Astrocyte (in vitro differentiated cells and primary cell): ENCODE measurements around the gene GDF11. TPM values are rescaled to one million over a fixed set of nuclear protein-coding genes. Genes with fewer than 3 reads are reported as not detected.
A peak's percentile ranks its signal among the peaks of the same experiment; 100 is the strongest.

Experiments used
- DNase-seq: peaks from one replicate; pipeline ENCODE4 v3.0.0-alpha.2; 2010; ENCODE audit warnings: low read depth
- FAIRE-seq: peaks from 2 replicates; lab custom pipeline; 2011; peaks lifted over from hg19 to GRCh38; lab: Jason Lieb, UNC
- H2AFZ ChIP-seq: 2 replicates; pipeline ENCODE4 v1.6.0; 2012; ENCODE audit warnings: low read depth, low read length, inconsistent platforms
- H3K27ac ChIP-seq: 2 replicates; pipeline ENCODE4 v1.5.1; 2011; ENCODE audit warnings: low read depth, low read length, inconsistent platforms
- H3K27me3 ChIP-seq: 2 replicates; pipeline ENCODE4 v1.6.0; 2011; ENCODE audit warnings: low read length, inconsistent platforms; ENCODE audit not compliant: insufficient read depth
- H3K36me3 ChIP-seq: 2 replicates; pipeline ENCODE4 v1.5.1; 2011; ENCODE audit warnings: low read length, inconsistent platforms; ENCODE audit not compliant: insufficient read depth
- H3K4me1 ChIP-seq: 2 replicates; pipeline ENCODE4 v1.5.1; 2011; ENCODE audit warnings: low read length, inconsistent platforms; ENCODE audit not compliant: insufficient read depth
- H3K4me2 ChIP-seq: 2 replicates; pipeline ENCODE4 v1.6.0; 2012; ENCODE audit warnings: low read length, inconsistent platforms
- H3K4me3 ChIP-seq: 2 replicates; pipeline ENCODE4 v1.5.1; 2011; ENCODE audit warnings: low read depth, mild to moderate bottlenecking, low read length, inconsistent platforms; ENCODE audit not compliant: insufficient read depth
- H3K79me2 ChIP-seq: 2 replicates; pipeline ENCODE4 v1.6.0; 2012; ENCODE audit warnings: mild to moderate bottlenecking, low read length, inconsistent platforms; ENCODE audit not compliant: insufficient read depth
- H3K9ac ChIP-seq: 2 replicates; pipeline ENCODE4 v1.6.0; 2012; ENCODE audit warnings: mild to moderate bottlenecking, low read length, inconsistent platforms
- H3K9me3 ChIP-seq: 2 replicates; pipeline ENCODE4 v1.5.1; 2012; ENCODE audit warnings: low read depth, mild to moderate bottlenecking, low read length, inconsistent platforms; ENCODE audit not compliant: insufficient read depth
- H4K20me1 ChIP-seq: 2 replicates; pipeline ENCODE4 v1.6.0; 2012; ENCODE audit warnings: low read length, inconsistent platforms; ENCODE audit not compliant: insufficient read depth
- H3K27ac Mint-ChIP-seq: one replicate; pipeline ENCODE4 v1.8.0; 2021; ENCODE audit warnings: mild to moderate bottlenecking, mixed read lengths; ENCODE audit not compliant: unreplicated experiment
- H3K27me3 Mint-ChIP-seq: one replicate; pipeline ENCODE4 v1.8.0; 2021; ENCODE audit warnings: low read depth, mixed read lengths; ENCODE audit not compliant: unreplicated experiment
- H3K36me3 Mint-ChIP-seq: one replicate; pipeline ENCODE4 v1.8.0; 2021; ENCODE audit warnings: low read depth, mixed read lengths; ENCODE audit not compliant: unreplicated experiment
- H3K4me1 Mint-ChIP-seq: one replicate; pipeline ENCODE4 v1.8.0; 2021; ENCODE audit warnings: low read depth, mixed read lengths; ENCODE audit not compliant: unreplicated experiment
- H3K4me3 Mint-ChIP-seq: one replicate; pipeline ENCODE4 v1.8.0; 2021; ENCODE audit warnings: mild to moderate bottlenecking, moderate library complexity, mixed read lengths; ENCODE audit not compliant: unreplicated experiment
- H3K9me3 Mint-ChIP-seq: one replicate; pipeline ENCODE4 v1.8.0; 2021; ENCODE audit warnings: mild to moderate bottlenecking, mixed read lengths; ENCODE audit not compliant: unreplicated experiment
- EZH2 ChIP-seq: IDR thresholded peaks from 2 replicates; pipeline ENCODE4 v1.6.1; 2012; ENCODE audit warnings: mild to moderate bottlenecking, low read length, inconsistent platforms; ENCODE audit not compliant: insufficient read depth
- total RNA-seq: library from RNA; stranded (reverse); gene quantifications from 2 replicates; pipeline ENCODE4 v1.2.1, GENCODE V29; 2021
- TF ChIP-seq, protein P1 (sequence below): IDR thresholded peaks from 2 replicates; pipeline ENCODE4 v1.5.1; 2011; ENCODE audit warnings: low read depth, mild to moderate bottlenecking, inconsistent platforms, low read length, moderate library complexity; ENCODE audit not compliant: insufficient read depth

The GDF11 gene
- total RNA-seq, 1 donor from 2014 or later: 28.9 TPM

- no peak overlapping the region for H2AFZ ChIP-seq
- H3K36me3 Mint-ChIP-seq: no peaks in the 10 kb centered on the region
- H3K27me3 ChIP-seq: peaks cover 3% of the 10 kb centered on the region
- H3K9me3 Mint-ChIP-seq: no peaks in the 10 kb centered on the region
- H3K4me3 ChIP-seq: no peak overlapping the region
- H3K9ac ChIP-seq: no peak overlapping the region
- DNase-seq (peak; percentile 87), FAIRE-seq (peak; percentile 66)
- H3K4me1 ChIP-seq: peaks cover 46% of the 10 kb centered on the region
- H3K4me3 Mint-ChIP-seq: no peak overlapping the region
- peaks cover 33% of the 10 kb centered on the region for H3K4me1 Mint-ChIP-seq
- H4K20me1 ChIP-seq: no peaks in the 10 kb centered on the region
- H3K27ac ChIP-seq: peak overlapping the region; percentile 55
- H3K36me3 ChIP-seq: no peaks in the 10 kb centered on the region
- no peaks in the 10 kb centered on the region for H3K79me2 ChIP-seq
- H3K27me3 Mint-ChIP-seq: peaks cover 26% of the 10 kb centered on the region
- TF ChIP-seq, protein P1, sequence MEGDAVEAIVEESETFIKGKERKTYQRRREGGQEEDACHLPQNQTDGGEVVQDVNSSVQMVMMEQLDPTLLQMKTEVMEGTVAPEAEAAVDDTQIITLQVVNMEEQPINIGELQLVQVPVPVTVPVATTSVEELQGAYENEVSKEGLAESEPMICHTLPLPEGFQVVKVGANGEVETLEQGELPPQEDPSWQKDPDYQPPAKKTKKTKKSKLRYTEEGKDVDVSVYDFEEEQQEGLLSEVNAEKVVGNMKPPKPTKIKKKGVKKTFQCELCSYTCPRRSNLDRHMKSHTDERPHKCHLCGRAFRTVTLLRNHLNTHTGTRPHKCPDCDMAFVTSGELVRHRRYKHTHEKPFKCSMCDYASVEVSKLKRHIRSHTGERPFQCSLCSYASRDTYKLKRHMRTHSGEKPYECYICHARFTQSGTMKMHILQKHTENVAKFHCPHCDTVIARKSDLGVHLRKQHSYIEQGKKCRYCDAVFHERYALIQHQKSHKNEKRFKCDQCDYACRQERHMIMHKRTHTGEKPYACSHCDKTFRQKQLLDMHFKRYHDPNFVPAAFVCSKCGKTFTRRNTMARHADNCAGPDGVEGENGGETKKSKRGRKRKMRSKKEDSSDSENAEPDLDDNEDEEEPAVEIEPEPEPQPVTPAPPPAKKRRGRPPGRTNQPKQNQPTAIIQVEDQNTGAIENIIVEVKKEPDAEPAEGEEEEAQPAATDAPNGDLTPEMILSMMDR: no peak
- TF ChIP-seq EZH2: no peak
- H3K9me3 ChIP-seq: no peaks in the 10 kb centered on the region
- no peak overlapping the region for H3K27ac Mint-ChIP-seq
- peak overlapping the region; percentile 61 for H3K4me2 ChIP-seq
These were observed 29.2 kb upstream of the GDF11 start for GRCh38 chr12:55713721-55714120.

DNA sequence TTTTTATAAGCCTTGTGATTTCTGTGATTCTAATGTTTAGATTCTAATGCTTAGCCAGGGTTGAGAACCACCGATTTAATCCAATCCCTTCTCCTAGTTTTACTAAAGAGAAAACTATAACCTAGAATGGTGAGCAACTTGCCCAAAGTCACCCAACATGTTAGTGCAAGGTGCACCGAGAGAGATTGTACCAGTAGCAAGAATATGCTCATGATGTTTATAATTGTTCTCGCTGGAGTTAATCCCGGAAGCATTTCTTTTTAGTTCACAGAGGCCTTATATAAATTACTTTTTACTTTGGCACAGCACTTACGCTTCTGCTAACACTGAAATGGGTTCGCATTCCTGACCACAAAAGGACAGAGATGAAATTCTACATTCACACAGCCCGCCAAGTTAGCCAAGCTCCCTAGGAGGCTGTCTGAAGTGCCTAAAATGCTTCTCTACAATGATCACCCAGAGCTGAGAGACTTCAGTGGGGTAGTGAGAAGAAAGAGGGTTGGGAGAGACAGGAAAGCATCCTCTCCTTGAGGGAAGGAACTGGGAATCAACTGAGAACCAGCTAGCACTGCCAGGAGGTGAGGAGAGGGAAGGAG is 27.7 kb upstream of the GDF11 start:
- H3K27me3 ChIP-seq: no peaks in the 10 kb centered on the region
- FAIRE-seq (no peak), DNase-seq (peak; percentile 49)
- Mint-ChIP-seq H3K4me1 (peaks cover 40% of the 10 kb centered on the region), H3K4me3 (peak overlapping the region; percentile 84), H3K9me3 (no peaks in the 10 kb centered on the region), H3K36me3 (no peaks in the 10 kb centered on the region), H3K27me3 (peaks cover 18% of the 10 kb centered on the region), H3K27ac (no peak overlapping the region)
- peaks cover 61% of the 10 kb centered on the region for H3K4me1 ChIP-seq
- peak overlapping the region; percentile 88 for H3K9ac ChIP-seq
- peak overlapping the region; percentile 87 for H3K4me2 ChIP-seq
- H2AFZ ChIP-seq: peak overlapping the region; percentile 94
- no peaks in the 10 kb centered on the region for H3K9me3 ChIP-seq
- no peaks in the 10 kb centered on the region for H3K79me2 ChIP-seq
- H3K27ac ChIP-seq: peak overlapping the region; percentile 92
- H3K4me3 ChIP-seq: peak overlapping the region; percentile 78
- TF ChIP-seq, protein P1: no peak
- TF ChIP-seq EZH2: no peak
- H4K20me1 ChIP-seq: no peaks in the 10 kb centered on the region
- H3K36me3 ChIP-seq: no peaks in the 10 kb centered on the region
